ENCODE measurements around the gene BTBD7.

The BTBD7 gene

GRCh38 chr14:93330609-93331000 is 2.2 kb downstream of the BTBD7 start:
- DNase-seq, result no peak

GRCh38 chr14:93329965-93330608 is 2.7 kb downstream of the BTBD7 start:
- no peak for DNase-seq

GRCh38 chr14:93328546-93328945 is 4.3 kb downstream of the BTBD7 start:
- DNase-seq, result no peak

- DNase-seq, result no peak
These were observed 6.6 kb downstream of the BTBD7 start for GRCh38 chr14:93326196-93326595.

GRCh38 chr14:93323600-93324174 is 9.1 kb downstream of the BTBD7 start:
- DNase-seq, result no peak

GRCh38 chr14:93322929-93323599 is 9.8 kb downstream of the BTBD7 start:
- DNase-seq, result no peak

GRCh38 chr14:93320489-93320888 is 12.3 kb downstream of the BTBD7 start:
- DNase-seq, result no peak

- DNase-seq, result no peak
These were observed 12.9 kb downstream of the BTBD7 start for GRCh38 chr14:93319958-93320357.

GRCh38 chr14:93319494-93319893 is 13.3 kb downstream of the BTBD7 start:
- DNase-seq, result no peak

GRCh38 chr14:93318927-93319326 is 13.9 kb downstream of the BTBD7 start:
- DNase-seq, result no peak

GRCh38 chr14:93317875-93318807 is 14.7 kb downstream of the BTBD7 start:
- DNase-seq, result peak in 1 of 2 donors; percentile 15

GRCh38 chr14:93317210-93317874 is 15.5 kb downstream of the BTBD7 start:
- no peak for DNase-seq

- DNase-seq, result no peak
These were observed 16.1 kb downstream of the BTBD7 start for GRCh38 chr14:93316716-93317115.

- no peak for DNase-seq
These were observed 17.3 kb downstream of the BTBD7 start for GRCh38 chr14:93315575-93315974.

- no peak for DNase-seq
These were observed 21.8 kb downstream of the BTBD7 start for GRCh38 chr14:93311082-93311481.

GRCh38 chr14:93309427-93309966 is 23.3 kb downstream of the BTBD7 start:
- no peak for DNase-seq

GRCh38 chr14:93308686-93309345 is 24.0 kb downstream of the BTBD7 start:
- no peak for DNase-seq

GRCh38 chr14:93306812-93307211 is 26.0 kb downstream of the BTBD7 start:
- no peak for DNase-seq

- DNase-seq, result no peak
These were observed 27.0 kb downstream of the BTBD7 start for GRCh38 chr14:93305725-93306418.

GRCh38 chr14:93304771-93305170 is 28.1 kb downstream of the BTBD7 start:
- no peak for DNase-seq

- no peak for DNase-seq
These were observed 29.2 kb downstream of the BTBD7 start for GRCh38 chr14:93303659-93304058.
